ENCODE measurements around the gene NMU.

NMU gene

GRCh38 chr4:55654131-55654530 lies 18.0 kb upstream of the NMU start:
- Histone ChIP-seq H3K36me3 (ENCODE audit: control insufficient read depth, low read length) (no peaks in the 10 kb centered on the region), H3K4me2 (ENCODE audit: low read length) (no peak overlapping the region), H3K27ac (ENCODE audit: low read depth, low read length) (no peak overlapping the region), H3F3A (ENCODE audit: control insufficient read depth, insufficient read depth) (no peaks in the 10 kb centered on the region), H3K9me2 (replicated peaks; ENCODE audit: control insufficient read depth, low read length) (no peaks in the 10 kb centered on the region; the same call in 1 of the 2 replicates), H3K4me1 (ENCODE audit: control insufficient read depth, low read length) (no peaks in the 10 kb centered on the region), H4K20me1 (ENCODE audit: control insufficient read depth, insufficient read depth, low read depth, low read length) (no peaks in the 10 kb centered on the region), H3K4me3 (ENCODE audit: low read length) (no peak overlapping the region), H3K27me3 (ENCODE audit: control insufficient read depth, low read length) (no peaks in the 10 kb centered on the region), H3K9me3 (ENCODE audit: control insufficient read depth, insufficient read depth, low read length) (no peaks in the 10 kb centered on the region), H3K79me2 (ENCODE audit: control insufficient read depth, low read length) (no peaks in the 10 kb centered on the region)
- TF ChIP-seq CTCF (IDR thresholded peaks at IDR 0.05; ENCODE audit: low read depth, low read length, poor library complexity, severe bottlenecking) (no peak), EZH2phosphoT487 (IDR thresholded peaks at IDR 0.05; ENCODE audit: borderline replicate concordance, low read length) (no peak)

- H3K4me3 ChIP-seq (ENCODE audit: low read length), result no peak overlapping the region
- no peaks in the 10 kb centered on the region for H3K4me1 ChIP-seq (ENCODE audit: control insufficient read depth, low read length)
- no peaks in the 10 kb centered on the region for H3K9me3 ChIP-seq (ENCODE audit: control insufficient read depth, insufficient read depth, low read length)
- H3K36me3 ChIP-seq (ENCODE audit: control insufficient read depth, low read length), result no peaks in the 10 kb centered on the region
- H3K4me2 ChIP-seq (ENCODE audit: low read length), result no peak overlapping the region
- no peak for TF ChIP-seq EZH2phosphoT487 (IDR thresholded peaks at IDR 0.05; ENCODE audit: borderline replicate concordance, low read length)
- TF ChIP-seq CTCF (IDR thresholded peaks at IDR 0.05; ENCODE audit: low read depth, low read length, poor library complexity, severe bottlenecking), result no peak
- no peaks in the 10 kb centered on the region for H3K79me2 ChIP-seq (ENCODE audit: control insufficient read depth, low read length)
- no peaks in the 10 kb centered on the region for H3F3A ChIP-seq (ENCODE audit: control insufficient read depth, insufficient read depth)
- no peaks in the 10 kb centered on the region for H3K9me2 ChIP-seq (replicated peaks; ENCODE audit: control insufficient read depth, low read length)
- no peaks in the 10 kb centered on the region for H4K20me1 ChIP-seq (ENCODE audit: control insufficient read depth, insufficient read depth, low read depth, low read length)
- no peak overlapping the region for H3K27ac ChIP-seq (ENCODE audit: low read depth, low read length)
- H3K27me3 ChIP-seq (ENCODE audit: control insufficient read depth, low read length), result no peaks in the 10 kb centered on the region
Measured at GRCh38 chr4:55650483-55650882, 14.4 kb upstream of the NMU start.

GRCh38 chr4:55637272-55637820 lies 1.2 kb upstream of the NMU start:
- H3K4me1 ChIP-seq (ENCODE audit: control insufficient read depth, low read length), result 0 out of 2 replicates have a peak, but pooled peaks cover 4% of the 10 kb centered on the region
- no peak for TF ChIP-seq EZH2phosphoT487 (IDR thresholded peaks at IDR 0.05; ENCODE audit: borderline replicate concordance, low read length)
- no peak for TF ChIP-seq CTCF (IDR thresholded peaks at IDR 0.05; ENCODE audit: low read depth, low read length, poor library complexity, severe bottlenecking)
- H3K4me3 ChIP-seq (ENCODE audit: low read length), result no peak overlapping the region
- H3K79me2 ChIP-seq (ENCODE audit: control insufficient read depth, low read length), result no peaks in the 10 kb centered on the region
- peaks cover 32% of the 10 kb centered on the region for H3K27me3 ChIP-seq (ENCODE audit: control insufficient read depth, low read length)
- no peaks in the 10 kb centered on the region for H3K9me3 ChIP-seq (ENCODE audit: control insufficient read depth, insufficient read depth, low read length)
- H3K9me2 ChIP-seq (replicated peaks; ENCODE audit: control insufficient read depth, low read length), result no peaks in the 10 kb centered on the region
- no peak overlapping the region for H3K4me2 ChIP-seq (ENCODE audit: low read length)
- no peaks in the 10 kb centered on the region for H3F3A ChIP-seq (ENCODE audit: control insufficient read depth, insufficient read depth)
- H3K27ac ChIP-seq (ENCODE audit: low read depth, low read length), result no peak overlapping the region
- no peaks in the 10 kb centered on the region for H3K36me3 ChIP-seq (ENCODE audit: control insufficient read depth, low read length)
- H4K20me1 ChIP-seq (ENCODE audit: control insufficient read depth, insufficient read depth, low read depth, low read length), result no peaks in the 10 kb centered on the region

All from DOHH2 (cell line).